Gastrocnemius medialis (tissue), 4 donors: ENCODE measurements around the gene LCN9.

Experiments used
- POLR2A ChIP-seq, 2 donors: fragments of 450-650 bp; IDR thresholded peaks; one replicate each; pipeline ENCODE4 v1.6.1; 2017; ENCODE audit warnings: antibody characterized with exemption in 2 of 2, mild to moderate bottlenecking in 2 of 2, moderate library complexity in 2 of 2
- TF ChIP-seq, protein P1 (sequence below), 5 experiments: fragments of 450-650 bp in 3 of 5; fragments of 200-600 bp in 2 of 5; sonication (generic) in 2 of 5; IDR thresholded peaks in 4 of 5; conservative IDR thresholded peaks in 1 of 5; 1 replicate in 4 of 5; 2 replicates in 1 of 5; pipeline ENCODE4 v1.5.1; 2016 to 2019; ENCODE audit warnings: antibody characterized with exemption in 5 of 5, mild to moderate bottlenecking in 3 of 5, moderate library complexity in 3 of 5

DNA sequence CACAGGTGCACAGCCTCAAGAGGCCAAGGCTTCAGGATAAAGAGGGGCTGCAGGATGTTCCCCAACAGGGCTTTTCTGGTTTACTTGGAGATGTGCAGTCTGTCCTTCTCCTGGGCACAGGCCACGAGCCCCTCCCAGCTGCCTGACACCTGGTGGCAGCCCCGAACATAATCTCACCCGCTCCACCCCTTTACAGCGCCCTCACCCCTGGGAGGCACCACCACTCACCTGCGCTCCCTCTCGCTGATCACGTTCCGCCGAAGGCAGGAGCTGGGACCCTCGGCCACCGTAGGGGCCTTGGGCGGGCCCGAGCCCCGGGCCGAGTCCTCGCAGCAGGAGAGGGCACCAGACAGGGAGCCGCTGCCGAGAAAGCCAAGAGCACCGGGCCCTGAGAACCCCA, 35.7 kb downstream of the LCN9 start:
- TF ChIP-seq POLR2A (IDR thresholded peaks at IDR 0.05): no peak
- TF ChIP-seq, protein P1, sequence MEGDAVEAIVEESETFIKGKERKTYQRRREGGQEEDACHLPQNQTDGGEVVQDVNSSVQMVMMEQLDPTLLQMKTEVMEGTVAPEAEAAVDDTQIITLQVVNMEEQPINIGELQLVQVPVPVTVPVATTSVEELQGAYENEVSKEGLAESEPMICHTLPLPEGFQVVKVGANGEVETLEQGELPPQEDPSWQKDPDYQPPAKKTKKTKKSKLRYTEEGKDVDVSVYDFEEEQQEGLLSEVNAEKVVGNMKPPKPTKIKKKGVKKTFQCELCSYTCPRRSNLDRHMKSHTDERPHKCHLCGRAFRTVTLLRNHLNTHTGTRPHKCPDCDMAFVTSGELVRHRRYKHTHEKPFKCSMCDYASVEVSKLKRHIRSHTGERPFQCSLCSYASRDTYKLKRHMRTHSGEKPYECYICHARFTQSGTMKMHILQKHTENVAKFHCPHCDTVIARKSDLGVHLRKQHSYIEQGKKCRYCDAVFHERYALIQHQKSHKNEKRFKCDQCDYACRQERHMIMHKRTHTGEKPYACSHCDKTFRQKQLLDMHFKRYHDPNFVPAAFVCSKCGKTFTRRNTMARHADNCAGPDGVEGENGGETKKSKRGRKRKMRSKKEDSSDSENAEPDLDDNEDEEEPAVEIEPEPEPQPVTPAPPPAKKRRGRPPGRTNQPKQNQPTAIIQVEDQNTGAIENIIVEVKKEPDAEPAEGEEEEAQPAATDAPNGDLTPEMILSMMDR (IDR thresholded peaks at IDR 0.05 in 4 of 5, conservative IDR thresholded peaks at IDR 0.05 in 1 of 5): no peak
